IMR-90 (cell line): Measurements from ENCODE around the gene ZRANB3. TPM values are rescaled to one million over a fixed set of nuclear protein-coding genes. Genes with fewer than 3 reads are reported as not detected.

Source experiments
- ATAC-seq: fragments of 200-7000 bp; cut with Tn5 transposase; 2 replicates; pipeline ENCODE4 v1.9.1; 2020; ENCODE audit warnings: low read depth, mild to moderate bottlenecking, moderate library complexity
- BruUV-seq: library from RNA; stranded (reverse); fragments of 400-500 nt; replicated peaks from 2 replicates; lab custom pipeline; 2021; lab: Mats Ljungman, UMichigan
- CTCF ChIA-PET: fragments of 300-600 bp; formaldehyde crosslinking; extraction: SDS; loops from one replicate; lab custom pipeline; 2021; ENCODE audit warnings: antibody characterized with exemption; lab: Yijun Ruan, JAX
- POLR2A ChIA-PET: fragments of 300-600 bp; sonication (Branson Sonifier 250); formaldehyde crosslinking; loops from one replicate; lab custom pipeline; 2022; ENCODE audit warnings: antibody characterized with exemption; ENCODE audit not compliant: unreplicated experiment; lab: Charles Lee
- DNase-seq: peaks from one replicate; pipeline ENCODE4 v3.0.0; 2013
- H2AFZ ChIP-seq: replicated peaks from 2 replicates; pipeline ENCODE3; 2013; ENCODE audit warnings: low read length, mild to moderate bottlenecking; ENCODE audit not compliant: poor library complexity
- H2AK5ac ChIP-seq: 2 replicates; pipeline ENCODE4 v1.6.1; 2013; ENCODE audit warnings: low read depth, low read length, inconsistent platforms
- H2AK9ac ChIP-seq: replicated peaks from 2 replicates; pipeline ENCODE3; 2013; ENCODE audit warnings: mild to moderate bottlenecking, low read depth, low read length, moderate library complexity; ENCODE audit not compliant: poor library complexity
- H2BK120ac ChIP-seq: 2 replicates; pipeline ENCODE4 v1.6.1; 2013; ENCODE audit warnings: low read depth, low read length, inconsistent platforms
- H2BK15ac ChIP-seq: 3 replicates; pipeline ENCODE4 v1.6.1; 2013; ENCODE audit warnings: low read depth, low read length, inconsistent platforms
- H2BK20ac ChIP-seq: 2 replicates; pipeline ENCODE4 v1.6.1; 2013; ENCODE audit warnings: low read depth, mild to moderate bottlenecking, inconsistent platforms, low read length, moderate library complexity
- H2BK5ac ChIP-seq: 2 replicates; pipeline ENCODE4 v1.6.1; 2013; ENCODE audit warnings: mild to moderate bottlenecking, low read depth, low read length, inconsistent platforms; ENCODE audit not compliant: poor library complexity, severe bottlenecking
- H3K14ac ChIP-seq: replicated peaks from 2 replicates; pipeline ENCODE4 v1.6.1; 2013; ENCODE audit warnings: low read depth, low read length, inconsistent platforms
- H3K18ac ChIP-seq: 2 replicates; pipeline ENCODE4 v1.6.1; 2013; ENCODE audit warnings: low read depth, low read length, control low read depth
- H3K23ac ChIP-seq: 2 replicates; pipeline ENCODE4 v1.6.1; 2013; ENCODE audit warnings: low read depth, low read length, inconsistent platforms
- H3K27ac ChIP-seq: 2 replicates; pipeline ENCODE4 v1.5.1; 2013; ENCODE audit warnings: mild to moderate bottlenecking, control low read depth, low read length; ENCODE audit not compliant: insufficient read depth
- H3K27me3 ChIP-seq: 2 replicates; pipeline ENCODE4 v1.6.1; 2013; ENCODE audit warnings: low read length; ENCODE audit not compliant: control insufficient read depth, insufficient read depth
- H3K36me3 ChIP-seq: 2 replicates; pipeline ENCODE4 v1.6.1; 2013; ENCODE audit warnings: low read length, mixed read lengths; ENCODE audit not compliant: control insufficient read depth, insufficient read depth
- H3K4ac ChIP-seq: 2 replicates; pipeline ENCODE4 v1.6.1; 2013; ENCODE audit warnings: low read depth, low read length, inconsistent platforms
- H3K4me1 ChIP-seq: 2 replicates; pipeline ENCODE4 v1.6.1; 2013; ENCODE audit warnings: low read length, mixed read lengths; ENCODE audit not compliant: control insufficient read depth, insufficient read depth
- H3K4me2 ChIP-seq: 2 replicates; pipeline ENCODE4 v1.6.1; 2013; ENCODE audit warnings: low read depth, mild to moderate bottlenecking, control low read depth, low read length, moderate library complexity
- H3K4me3 ChIP-seq: 2 replicates; pipeline ENCODE4 v1.5.1; 2013; ENCODE audit warnings: low read depth, mild to moderate bottlenecking, control low read depth, low read length, moderate library complexity; ENCODE audit not compliant: insufficient read depth
- H3K56ac ChIP-seq: 2 replicates; pipeline ENCODE4 v1.6.1; 2013; ENCODE audit warnings: low read length, inconsistent platforms; ENCODE audit not compliant: insufficient read depth; ENCODE audit errors: extremely low read depth
- H3K79me1 ChIP-seq, 2 experiments: 2 replicates each; pipeline ENCODE4 v1.6.1; 2013; ENCODE audit warnings: low read length in 2 of 2, inconsistent platforms in 1 of 2, low read depth in 1 of 2
- H3K9ac ChIP-seq: 2 replicates; pipeline ENCODE4 v1.6.1; 2013; ENCODE audit warnings: low read depth, low read length, control low read depth
- H3K9me1 ChIP-seq: 2 replicates; pipeline ENCODE4 v1.6.1; 2013; ENCODE audit warnings: low read length, inconsistent platforms; ENCODE audit not compliant: insufficient read depth
- H3K9me3 ChIP-seq: 2 replicates; pipeline ENCODE4 v1.6.1; 2013; ENCODE audit warnings: low read length; ENCODE audit not compliant: control insufficient read depth, insufficient read depth
- H4K20me1 ChIP-seq: 2 replicates; pipeline ENCODE4 v1.6.1; 2013; ENCODE audit warnings: low read length, inconsistent platforms; ENCODE audit not compliant: insufficient read depth
- H4K5ac ChIP-seq: 2 replicates; pipeline ENCODE4 v1.6.1; 2013; ENCODE audit warnings: mild to moderate bottlenecking, low read depth, low read length, control low read depth
- H4K8ac ChIP-seq, 2 experiments: 2 replicates each; pipeline ENCODE4 v1.6.1; 2013; ENCODE audit warnings: low read depth in 2 of 2, low read length in 2 of 2, control low read depth in 1 of 2, inconsistent platforms in 1 of 2
- H4K91ac ChIP-seq: 2 replicates; pipeline ENCODE4 v1.6.1; 2013; ENCODE audit warnings: low read depth, low read length, inconsistent platforms; ENCODE audit not compliant: insufficient read depth
- CEBPB ChIP-seq: IDR thresholded peaks from 2 replicates; pipeline ENCODE4 v1.6.1; 2012; ENCODE audit warnings: low read depth, low read length, improper control_type of control experiment
- POLR2A ChIP-seq: IDR thresholded peaks from 2 replicates; pipeline ENCODE4 v1.6.1; 2012; ENCODE audit warnings: mild to moderate bottlenecking, low read depth, low read length
- WGBS, 2 experiments: methylation state at CpG; one replicate each; pipeline versions ENCODE4 v1.1.5 to v1.1.7; 2013; ENCODE audit warnings: missing lambda C conversion rate in 2 of 2; ENCODE audit not compliant: insufficient read length in 1 of 2; ENCODE audit errors: extremely low coverage in 2 of 2; 5-methylcytosine and 5-hydroxymethylcytosine counted together
- dilution Hi-C: fragments of 300-500 bp; cut with HindIII; formaldehyde crosslinking; loops from one replicate; pipeline ENCODE4 v1.14.3; 2018; ENCODE audit warnings: low sequenced_read_pairs; ENCODE audit not compliant: unreplicated experiment
- in situ Hi-C: fragments of 300-500 bp; cut with MboI; formaldehyde crosslinking; loops from 3 replicates; pipeline ENCODE4 v1.14.3; 2019; ENCODE audit warnings: low sequenced_read_pairs, inconsistent platforms, mixed read lengths
- intact Hi-C: fragments of 100-400 bp; cut with micrococcal nuclease; formaldehyde crosslinking; loops from 2 replicates; pipeline ENCODE4 v1.10.0; 2022
- polyA plus RNA-seq, 3 experiments: library from polyadenylated mRNA; depleted of rRNA; stranded (reverse); fragments of >200 nt; gene quantifications; 2 replicates each; pipeline ENCODE4 v1.2.3, GENCODE V29; 2012; ENCODE audit warnings: low replicate concordance in 1 of 3
- total RNA-seq: library from RNA; depleted of rRNA; stranded (reverse); fragments of >200 nt; gene quantifications from 2 replicates; pipeline ENCODE4 v1.2.3, GENCODE V29; 2012

ZRANB3 gene
- total and polyA plus RNA-seq, 2 of the 4 experiments (the other 2 are of a cell fraction) = 3.4 to 9.3 TPM

GRCh38 chr2:135561925-135562324 lies 30.9 kb upstream of the ZRANB3 start:
- BruUV-seq = no TSS peak
- POLR2A ChIA-PET = no interaction called here

More at GRCh38 chr2:135561925-135562324, 30.9 kb upstream of the ZRANB3 start:
- no peak overlapping the region for H3K9ac ChIP-seq
- no peak overlapping the region for H4K91ac ChIP-seq
- H2AK5ac ChIP-seq = no peak overlapping the region
- H3K9me3 ChIP-seq = no peaks in the 10 kb centered on the region
- no CpG with 5 or more reads among the region's 4 CpGs for WGBS, 2 experiments
- CTCF ChIA-PET = no interaction called here
- H3K36me3 ChIP-seq = no peaks in the 10 kb centered on the region
- H4K8ac ChIP-seq = no peak overlapping the region
- no peak overlapping the region for H2BK15ac ChIP-seq
- no peaks in the 10 kb centered on the region for H3K27me3 ChIP-seq
- TF ChIP-seq CEBPB = peak; percentile 77
- TF ChIP-seq POLR2A = no peak
- H3K4me3 ChIP-seq = no peak overlapping the region
- no peaks in the 10 kb centered on the region; the same call in 1 of the 2 replicates for H3K9me1 ChIP-seq
- intact Hi-C loops (no loop called here), in situ Hi-C loops (no loop called here), dilution Hi-C loops (no loop called here)
- no peak overlapping the region for H3K14ac ChIP-seq
- no peak for ATAC-seq
- H2AFZ ChIP-seq = no peak overlapping the region
- no peak overlapping the region for H3K18ac ChIP-seq
- no peak overlapping the region for H3K4ac ChIP-seq
- H4K5ac ChIP-seq = no peak overlapping the region
- no peak overlapping the region for H2BK5ac ChIP-seq
- H3K4me2 ChIP-seq = no peak overlapping the region
- no peak for DNase-seq
- H2BK120ac ChIP-seq = no peak overlapping the region
- no peaks in the 10 kb centered on the region; the same call in 1 of the 2 replicates for H4K20me1 ChIP-seq
- H3K79me1 ChIP-seq = peaks cover 19 to 20% of the 10 kb centered on the region in 2 experiments
- H3K23ac ChIP-seq = no peak overlapping the region
- H3K27ac ChIP-seq = no peak overlapping the region
- no peaks in the 10 kb centered on the region for H3K4me1 ChIP-seq
- no peak overlapping the region for H2AK9ac ChIP-seq
- no peak overlapping the region for H2BK20ac ChIP-seq
- H3K56ac ChIP-seq = no peak overlapping the region
